GM18508 (cell line): ENCODE results near the gene ROCK2.
"Not testable (repeated sequence)": the region's sequence is repeated elsewhere in the genome, so short reads cannot be mapped to it uniquely, and the experiment has no call there.

ENCODE experiments used
- ATAC-seq: cut with Tn5 transposase; IDR thresholded peaks from one replicate; pipeline ENCODE4 v1.9.1; 2021; ENCODE audit warnings: moderate number of reproducible peaks; ENCODE audit not compliant: insufficient read depth, unreplicated experiment

Gene ROCK2

DNA sequence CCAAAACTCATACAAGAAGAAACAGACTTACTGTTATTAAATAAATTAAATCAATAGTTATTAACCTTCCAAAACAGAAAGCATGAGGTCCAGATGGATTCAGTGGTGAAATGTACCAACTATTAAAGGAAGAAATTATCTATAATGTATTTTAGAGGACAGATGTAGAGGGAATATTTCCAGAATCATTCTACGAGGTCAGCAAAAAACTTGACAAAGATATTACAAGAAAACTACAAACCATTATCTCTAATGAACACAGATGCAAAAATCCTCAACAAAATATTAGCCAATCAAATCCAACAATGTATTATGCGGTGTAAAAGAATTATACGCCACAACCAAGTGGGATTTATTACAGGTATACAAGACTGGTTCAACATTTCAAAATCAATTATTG is 63.7 kb downstream of the ROCK2 start:
- ATAC-seq = no peak

GRCh38 chr2:11279398-11279797 is 65.0 kb downstream of the ROCK2 start:
- ATAC-seq = no peak

GRCh38 chr2:11278219-11278618 is 66.2 kb downstream of the ROCK2 start:
- ATAC-seq = no peak

GRCh38 chr2:11275910-11276309 is 68.5 kb downstream of the ROCK2 start:
- ATAC-seq = no peak

DNA sequence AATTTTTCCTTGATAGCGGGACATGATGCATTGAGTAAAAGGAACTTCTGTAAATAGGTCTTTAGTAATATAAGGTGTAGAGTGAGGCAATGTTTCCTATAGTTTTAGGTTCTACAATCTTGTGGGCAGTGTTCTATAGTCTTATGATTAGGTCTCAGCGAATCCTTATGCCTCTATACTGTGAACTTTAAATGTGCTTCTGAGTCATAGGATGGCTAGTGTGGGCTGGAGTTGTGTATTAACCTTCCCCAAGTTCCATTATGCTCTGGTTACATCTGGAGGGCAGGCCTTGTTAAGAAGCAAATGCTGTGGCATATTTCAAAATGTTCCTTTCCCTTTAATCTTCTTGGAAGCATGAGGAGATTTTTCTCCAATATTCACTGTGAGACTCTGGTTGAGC is 73.5 kb downstream of the ROCK2 start:
- no peak for ATAC-seq

GRCh38 chr2:11267931-11268330 is 76.5 kb downstream of the ROCK2 start:
- no peak for ATAC-seq

DNA sequence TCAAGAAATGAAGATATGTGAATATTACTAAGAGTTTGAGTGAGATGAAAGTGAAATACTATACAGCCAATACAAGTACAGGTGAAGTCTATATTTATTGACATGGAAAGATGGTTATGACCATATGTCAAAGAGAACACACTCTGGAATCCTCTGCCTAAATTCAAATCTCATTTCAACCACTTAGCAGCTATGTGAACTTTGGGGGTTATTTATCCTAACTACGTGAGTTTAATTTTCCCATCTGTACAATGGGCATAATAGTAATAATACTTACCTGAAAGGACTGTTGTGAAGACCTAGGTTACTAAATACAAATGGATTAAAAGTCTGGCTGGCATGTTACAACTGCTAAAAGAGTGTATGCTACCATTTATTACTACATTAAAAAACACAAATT is 79.6 kb downstream of the ROCK2 start:
- no peak for ATAC-seq

GRCh38 chr2:11264007-11264406 is 80.4 kb downstream of the ROCK2 start:
- ATAC-seq = no peak

DNA sequence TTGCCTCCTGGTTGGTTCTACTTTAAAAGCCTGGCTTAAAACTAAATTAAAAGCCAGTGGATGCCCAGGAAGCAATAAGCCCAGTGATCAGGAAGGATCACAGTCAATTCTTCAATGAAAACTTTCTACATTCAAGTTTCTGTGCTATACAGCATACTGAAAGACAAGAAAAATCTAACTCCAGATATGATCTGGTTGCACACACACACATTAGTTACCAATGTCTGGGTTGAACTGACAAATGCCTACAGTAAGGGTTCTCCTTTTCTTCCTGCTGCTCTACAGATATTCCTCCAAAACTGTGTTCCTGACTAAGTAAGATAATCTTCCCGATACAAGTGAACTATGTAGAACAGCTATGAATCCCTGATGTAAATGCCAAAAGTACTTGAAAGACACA is 81.3 kb downstream of the ROCK2 start:
- no peak for ATAC-seq

DNA sequence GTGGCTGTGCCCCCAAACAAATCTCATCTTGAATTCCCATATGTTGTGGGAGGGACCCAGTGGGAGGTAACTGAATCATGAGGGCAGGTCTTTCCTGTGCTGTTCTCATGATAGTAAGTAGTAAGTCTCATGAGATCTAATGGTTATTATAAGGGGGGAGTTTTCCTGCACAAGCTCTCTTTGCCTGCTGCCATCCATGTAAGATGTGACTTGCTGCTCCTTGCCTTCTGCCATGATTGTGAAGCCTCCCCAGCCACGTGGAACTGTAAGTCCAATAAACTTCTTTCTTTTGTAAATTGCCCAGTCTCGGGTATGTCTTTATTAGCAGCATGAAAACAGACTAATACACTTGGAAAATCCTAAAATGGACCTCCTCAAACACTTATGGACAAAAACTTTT is 82.0 kb downstream of the ROCK2 start:
- not testable (repeated sequence) for ATAC-seq

DNA sequence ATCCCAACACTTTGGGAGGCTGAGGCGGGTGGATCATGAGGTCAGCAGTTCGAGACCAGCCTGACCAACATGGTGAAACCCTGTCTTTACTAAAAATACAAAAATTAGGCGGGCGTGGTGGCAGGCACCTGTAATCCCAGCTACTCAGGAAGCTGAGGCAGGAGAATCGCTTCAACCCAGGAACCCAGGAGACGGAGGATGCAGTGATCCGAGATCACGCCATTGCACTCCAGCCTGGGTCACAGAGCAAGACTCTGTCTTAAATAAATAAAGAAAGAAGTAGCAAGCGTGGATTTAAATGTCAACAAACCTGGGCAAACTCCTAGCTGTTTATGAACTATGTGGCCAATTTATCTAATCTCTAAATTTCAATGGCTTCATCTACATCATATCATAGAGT is 82.9 kb downstream of the ROCK2 start:
- not testable (repeated sequence) for ATAC-seq

- no peak for ATAC-seq
These were observed 83.5 kb downstream of the ROCK2 start for GRCh38 chr2:11260979-11261378.

DNA sequence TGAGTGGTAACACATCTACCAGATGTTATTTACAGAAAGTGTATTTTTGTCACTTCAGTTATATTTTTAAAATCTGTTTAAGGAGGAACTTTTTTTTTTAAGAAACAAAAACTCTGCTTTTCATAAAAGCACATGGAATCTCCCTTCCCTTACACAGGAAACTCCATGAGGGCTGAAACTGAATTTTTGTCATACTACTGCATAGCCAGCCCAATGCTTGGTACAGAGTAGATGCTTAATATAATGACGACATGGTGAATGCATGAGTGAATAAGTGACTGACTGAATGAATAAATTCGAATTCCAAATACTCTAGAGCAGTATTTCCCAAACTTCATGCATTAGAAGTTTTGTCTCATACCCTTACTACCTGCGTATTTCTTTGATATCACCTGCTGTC is 86.5 kb downstream of the ROCK2 start:
- no peak for ATAC-seq

DNA sequence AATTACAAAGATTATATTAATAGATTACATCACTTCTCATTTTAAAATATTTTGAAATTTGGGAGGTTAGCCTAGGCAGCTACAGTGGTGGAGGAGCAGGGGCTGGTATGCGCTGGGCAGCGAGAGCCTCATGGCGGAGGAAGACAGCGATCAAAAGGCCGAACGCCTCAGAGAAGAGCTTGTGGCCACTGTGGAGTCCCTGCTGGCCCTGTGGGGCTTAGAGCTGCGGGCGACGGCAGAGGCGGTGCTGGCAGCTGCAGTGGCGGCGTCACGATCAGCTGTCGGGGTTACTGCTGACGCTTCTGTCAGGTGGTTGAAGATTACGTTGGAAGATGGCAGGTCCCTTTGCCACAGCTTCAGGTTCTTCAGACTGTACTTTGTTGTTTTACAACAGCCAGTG is 87.4 kb downstream of the ROCK2 start:
- ATAC-seq = no peak

GRCh38 chr2:11256166-11256565 is 88.3 kb downstream of the ROCK2 start:
- no peak for ATAC-seq

- ATAC-seq = no peak
These were observed 90.3 kb downstream of the ROCK2 start for GRCh38 chr2:11254100-11254536.

GRCh38 chr2:11252458-11252857 is 92.0 kb downstream of the ROCK2 start:
- ATAC-seq = not testable (repeated sequence)

DNA sequence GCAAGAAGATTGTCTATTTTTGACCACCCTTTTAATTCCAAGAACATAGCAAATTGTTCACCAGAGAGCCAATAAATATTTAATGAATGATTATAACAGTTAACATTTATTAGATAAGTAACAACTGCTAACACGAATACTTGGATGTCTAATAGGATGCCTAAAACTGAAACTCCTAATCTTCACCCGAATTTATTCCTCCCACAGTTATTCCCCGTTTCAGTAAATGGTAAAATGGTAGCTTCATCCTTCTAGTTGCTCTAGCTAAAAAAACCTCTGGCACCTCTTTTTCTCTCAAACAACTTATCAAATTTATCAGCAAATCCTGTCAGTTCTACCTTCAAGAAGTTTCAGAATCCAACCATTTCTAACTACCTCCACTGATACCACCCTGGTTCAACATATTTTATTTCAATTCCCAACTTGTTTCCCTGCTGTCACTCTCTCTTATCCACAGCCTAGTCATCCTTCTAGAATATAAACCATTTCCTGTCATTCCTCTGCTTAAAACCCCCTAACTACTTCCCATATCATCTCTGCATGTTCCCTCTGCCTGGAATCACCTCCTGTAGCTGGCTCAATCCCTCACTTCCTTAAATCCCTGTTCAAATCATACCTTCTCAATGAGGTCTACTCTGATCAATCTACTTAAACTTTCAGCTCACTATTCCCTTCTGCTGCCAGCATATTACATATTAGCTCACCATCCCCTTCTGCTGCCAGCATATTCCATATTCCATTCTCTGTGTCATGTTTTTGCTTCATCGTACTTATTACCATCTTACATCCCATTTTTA is 93.8 kb downstream of the ROCK2 start:
- ATAC-seq = no peak

GRCh38 chr2:11245322-11245721 is 99.1 kb downstream of the ROCK2 start:
- ATAC-seq = no peak

GRCh38 chr2:11244091-11244826 is 100.2 kb downstream of the ROCK2 start:
- no peak for ATAC-seq

DNA sequence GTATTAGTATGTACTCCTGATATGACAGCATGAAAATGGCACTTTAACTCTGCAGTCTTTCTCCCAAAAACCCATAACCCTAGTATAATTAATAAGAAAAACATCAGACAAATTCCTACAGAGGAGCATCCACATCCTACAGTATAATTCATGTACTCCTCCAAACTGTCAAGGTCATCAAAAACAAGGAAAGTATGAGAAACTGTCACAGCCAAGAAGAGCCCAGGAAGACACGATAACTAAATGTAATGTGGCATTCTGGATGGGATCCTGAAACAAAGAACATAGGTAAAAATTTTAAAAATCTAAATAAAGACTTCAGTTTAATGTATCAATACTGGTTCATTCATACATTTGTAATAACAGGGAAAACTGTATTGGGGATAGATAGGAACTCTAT is 100.9 kb downstream of the ROCK2 start:
- no peak for ATAC-seq
